ENCODE data around the gene KCNK5.

KCNK5 gene

GRCh38 chr6:39189915-39190544 lies 39.2 kb downstream of the KCNK5 start:
- WGBS (ENCODE audit: insufficient coverage, insufficient read length) = no CpG with 5 or more reads among the region's 15 CpGs
- peaks cover 41% of the 10 kb centered on the region for H3K36me3 ChIP-seq (ENCODE audit: control insufficient read depth, insufficient read depth, low read length)

DNA sequence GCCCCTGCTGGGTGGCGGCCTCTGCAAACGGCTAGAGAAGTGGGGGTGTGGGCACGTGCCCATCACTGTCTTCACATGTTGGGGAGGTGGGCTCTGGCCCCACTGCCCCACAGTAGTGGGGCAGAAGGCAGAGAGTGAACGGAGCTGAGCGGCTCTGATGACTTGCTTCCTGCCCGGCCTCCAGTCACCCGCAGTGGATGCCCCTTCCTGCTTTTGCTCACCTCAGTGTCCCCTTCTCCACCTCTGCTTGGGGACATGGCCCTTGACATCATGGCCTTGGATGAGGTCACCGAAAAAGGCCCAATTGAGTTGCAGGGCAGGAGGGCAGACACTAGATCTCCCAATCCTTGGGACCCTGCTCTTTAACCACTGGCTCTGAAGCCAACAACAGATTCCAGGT lies 40.1 kb downstream of the KCNK5 start:
- Histone ChIP-seq H3K27ac (ENCODE audit: low read length) (no peak overlapping the region), H3K36me3 (ENCODE audit: control insufficient read depth, insufficient read depth, low read length) (peaks cover 33% of the 10 kb centered on the region), H3K4me1 (ENCODE audit: control insufficient read depth, insufficient read depth, low read length) (no peaks in the 10 kb centered on the region; the same call in 1 of the 2 replicates), H3K9me3 (ENCODE audit: control insufficient read depth, insufficient read depth, low read length) (no peaks in the 10 kb centered on the region), H3K27me3 (ENCODE audit: control insufficient read depth, insufficient read depth, low read length) (no peaks in the 10 kb centered on the region), H3K4me3 (ENCODE audit: low read length) (no peak overlapping the region)
- DNase-seq (ENCODE audit: low read depth, low spot score) = no peak
- no CpG with 5 or more reads among the region's 8 CpGs for WGBS (ENCODE audit: insufficient coverage, insufficient read length)

More at GRCh38 chr6:39189915-39190544, 39.2 kb downstream of the KCNK5 start:
- Histone ChIP-seq H3K9me3 (ENCODE audit: control insufficient read depth, insufficient read depth, low read length) (no peaks in the 10 kb centered on the region), H3K27me3 (ENCODE audit: control insufficient read depth, insufficient read depth, low read length) (no peaks in the 10 kb centered on the region), H3K4me1 (ENCODE audit: control insufficient read depth, insufficient read depth, low read length) (no peaks in the 10 kb centered on the region; the same call in 1 of the 2 replicates), H3K27ac (ENCODE audit: low read length) (no peak overlapping the region), H3K4me3 (ENCODE audit: low read length) (no peak overlapping the region)
- DNase-seq (ENCODE audit: low read depth, low spot score) = peak; percentile 50

DNA sequence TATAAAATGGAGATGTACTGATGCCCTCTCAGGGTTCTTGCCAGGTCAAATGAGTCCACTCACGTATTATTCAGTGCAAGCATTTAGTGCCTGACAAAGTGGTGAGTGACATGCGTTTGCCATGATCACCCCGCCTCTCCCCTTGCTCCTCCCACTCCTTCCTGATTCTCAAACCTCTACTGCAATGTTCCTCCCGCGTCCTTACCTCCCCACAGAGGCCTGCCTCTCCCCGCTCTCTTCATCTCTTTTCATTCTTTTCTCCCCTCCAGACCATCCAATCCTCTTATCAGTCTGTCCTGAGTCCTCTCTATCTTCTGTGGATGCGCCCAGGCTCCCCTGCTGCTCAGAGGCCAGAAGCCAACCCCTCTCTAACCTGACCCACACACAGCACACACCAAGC lies 40.7 kb downstream of the KCNK5 start:
- WGBS (ENCODE audit: insufficient coverage, insufficient read length) = no CpG with 5 or more reads among the region's 7 CpGs
- H3K4me1 ChIP-seq (ENCODE audit: control insufficient read depth, insufficient read depth, low read length) = no peaks in the 10 kb centered on the region; the same call in 1 of the 2 replicates
- H3K27me3 ChIP-seq (ENCODE audit: control insufficient read depth, insufficient read depth, low read length) = no peaks in the 10 kb centered on the region
- H3K4me3 ChIP-seq (ENCODE audit: low read length) = no peak overlapping the region
- H3K9me3 ChIP-seq (ENCODE audit: control insufficient read depth, insufficient read depth, low read length) = no peaks in the 10 kb centered on the region
- H3K36me3 ChIP-seq (ENCODE audit: control insufficient read depth, insufficient read depth, low read length) = peaks cover 30% of the 10 kb centered on the region; the same call in 1 of the 2 replicates
- no peak for DNase-seq (ENCODE audit: low read depth, low spot score)
- H3K27ac ChIP-seq (ENCODE audit: low read length) = no peak overlapping the region

GRCh38 chr6:39188098-39188450 lies 41.2 kb downstream of the KCNK5 start:
- Histone ChIP-seq H3K27me3 (ENCODE audit: control insufficient read depth, insufficient read depth, low read length) (no peaks in the 10 kb centered on the region), H3K9me3 (ENCODE audit: control insufficient read depth, insufficient read depth, low read length) (no peaks in the 10 kb centered on the region), H3K4me1 (ENCODE audit: control insufficient read depth, insufficient read depth, low read length) (no peaks in the 10 kb centered on the region; the same call in 1 of the 2 replicates), H3K4me3 (ENCODE audit: low read length) (no peak overlapping the region), H3K36me3 (ENCODE audit: control insufficient read depth, insufficient read depth, low read length) (peaks cover 27% of the 10 kb centered on the region; the same call in 1 of the 2 replicates), H3K27ac (ENCODE audit: low read length) (no peak overlapping the region)
- DNase-seq (ENCODE audit: low read depth, low spot score) = no peak
- WGBS (ENCODE audit: insufficient coverage, insufficient read length) = no CpG with 5 or more reads among the region's 4 CpGs

- H3K4me1 ChIP-seq (ENCODE audit: control insufficient read depth, insufficient read depth, low read length) = no peaks in the 10 kb centered on the region; the same call in 1 of the 2 replicates
- peaks cover 11% of the 10 kb centered on the region; the same call in 1 of the 2 replicates for H3K36me3 ChIP-seq (ENCODE audit: control insufficient read depth, insufficient read depth, low read length)
- WGBS (ENCODE audit: insufficient coverage, insufficient read length) = no CpG with 5 or more reads among the region's 5 CpGs
- H3K9me3 ChIP-seq (ENCODE audit: control insufficient read depth, insufficient read depth, low read length) = no peaks in the 10 kb centered on the region
- no peaks in the 10 kb centered on the region for H3K27me3 ChIP-seq (ENCODE audit: control insufficient read depth, insufficient read depth, low read length)
- no peak overlapping the region for H3K4me3 ChIP-seq (ENCODE audit: low read length)
- no peak overlapping the region for H3K27ac ChIP-seq (ENCODE audit: low read length)
- no peak for DNase-seq (ENCODE audit: low read depth, low spot score)
Measured at GRCh38 chr6:39184906-39185580, 44.2 kb downstream of the KCNK5 start.

DNA sequence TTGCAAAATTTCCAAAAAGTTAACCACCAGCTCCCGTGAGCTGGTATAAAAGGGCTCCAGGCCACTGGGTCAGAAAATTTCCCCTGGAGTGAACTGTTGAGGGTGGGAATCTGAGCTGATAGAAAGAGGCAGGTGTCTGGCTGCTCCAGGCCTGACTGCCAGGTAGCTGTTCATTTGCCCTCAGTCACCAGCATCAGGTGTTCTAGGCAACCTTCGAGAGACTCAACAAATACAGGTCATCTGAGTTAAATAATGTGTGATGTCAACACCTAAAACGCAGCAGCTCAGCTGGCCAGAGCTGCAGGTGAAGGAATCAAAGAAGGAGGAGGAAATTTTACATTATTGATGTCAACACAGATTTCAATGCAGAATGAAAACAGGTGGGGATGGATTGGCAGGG lies 46.7 kb downstream of the KCNK5 start:
- WGBS (ENCODE audit: insufficient coverage, insufficient read length) = no CpG with 5 or more reads among the region's 3 CpGs
- Histone ChIP-seq H3K36me3 (ENCODE audit: control insufficient read depth, insufficient read depth, low read length) (0 out of 2 replicates have a peak, but pooled peaks cover 2% of the 10 kb centered on the region), H3K27me3 (ENCODE audit: control insufficient read depth, insufficient read depth, low read length) (no peaks in the 10 kb centered on the region), H3K4me1 (ENCODE audit: control insufficient read depth, insufficient read depth, low read length) (no peaks in the 10 kb centered on the region; the same call in 1 of the 2 replicates), H3K27ac (ENCODE audit: low read length) (no peak overlapping the region), H3K4me3 (ENCODE audit: low read length) (no peak overlapping the region), H3K9me3 (ENCODE audit: control insufficient read depth, insufficient read depth, low read length) (no peaks in the 10 kb centered on the region)
- no peak for DNase-seq (ENCODE audit: low read depth, low spot score)

GRCh38 chr6:39181826-39182225 lies 47.4 kb downstream of the KCNK5 start:
- Histone ChIP-seq H3K36me3 (ENCODE audit: control insufficient read depth, insufficient read depth, low read length) (0 out of 2 replicates have a peak, but pooled peaks cover 2% of the 10 kb centered on the region), H3K27me3 (ENCODE audit: control insufficient read depth, insufficient read depth, low read length) (no peaks in the 10 kb centered on the region), H3K4me1 (ENCODE audit: control insufficient read depth, insufficient read depth, low read length) (no peaks in the 10 kb centered on the region; the same call in 1 of the 2 replicates), H3K4me3 (ENCODE audit: low read length) (no peak overlapping the region), H3K27ac (ENCODE audit: low read length) (no peak overlapping the region), H3K9me3 (ENCODE audit: control insufficient read depth, insufficient read depth, low read length) (no peaks in the 10 kb centered on the region; the same call in 1 of the 2 replicates)
- no peak for DNase-seq (ENCODE audit: low read depth, low spot score)
- WGBS (ENCODE audit: insufficient coverage, insufficient read length) = no CpG with 5 or more reads among the region's 4 CpGs

GRCh38 chr6:39181333-39181732 lies 47.9 kb downstream of the KCNK5 start:
- Histone ChIP-seq H3K27ac (ENCODE audit: low read length) (no peak overlapping the region), H3K27me3 (ENCODE audit: control insufficient read depth, insufficient read depth, low read length) (no peaks in the 10 kb centered on the region), H3K4me3 (ENCODE audit: low read length) (no peak overlapping the region), H3K36me3 (ENCODE audit: control insufficient read depth, insufficient read depth, low read length) (0 out of 2 replicates have a peak, but pooled peaks cover 2% of the 10 kb centered on the region), H3K4me1 (ENCODE audit: control insufficient read depth, insufficient read depth, low read length) (no peaks in the 10 kb centered on the region; the same call in 1 of the 2 replicates), H3K9me3 (ENCODE audit: control insufficient read depth, insufficient read depth, low read length) (no peaks in the 10 kb centered on the region; the same call in 1 of the 2 replicates)
- DNase-seq (ENCODE audit: low read depth, low spot score) = no peak
- no CpG with 5 or more reads among the region's 6 CpGs for WGBS (ENCODE audit: insufficient coverage, insufficient read length)

DNA sequence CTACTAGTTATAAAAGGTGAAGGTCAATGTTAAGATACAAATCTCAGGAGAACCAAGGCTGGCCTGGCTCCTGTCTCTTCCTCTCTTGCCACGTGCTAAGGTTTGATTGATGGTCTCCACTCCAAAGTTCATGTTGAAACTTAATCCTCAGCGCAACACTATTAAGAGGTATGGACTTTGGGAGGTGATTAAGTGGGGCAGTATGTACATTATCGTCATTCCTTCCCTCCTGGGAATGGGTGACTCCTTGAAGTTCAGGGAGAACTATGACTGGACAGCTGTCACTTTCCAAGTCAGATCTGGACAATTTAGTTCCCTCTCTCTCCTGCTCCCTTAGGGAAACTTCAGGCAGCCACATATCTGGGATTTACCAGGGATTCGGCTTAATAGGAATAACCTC lies 50.5 kb downstream of the KCNK5 start:
- H3K4me3 ChIP-seq (ENCODE audit: low read length) = no peak overlapping the region
- no CpG with 5 or more reads among the region's 4 CpGs for WGBS (ENCODE audit: insufficient coverage, insufficient read length)
- no peak overlapping the region for H3K27ac ChIP-seq (ENCODE audit: low read length)
- H3K4me1 ChIP-seq (ENCODE audit: control insufficient read depth, insufficient read depth, low read length) = no peaks in the 10 kb centered on the region
- H3K9me3 ChIP-seq (ENCODE audit: control insufficient read depth, insufficient read depth, low read length) = no peaks in the 10 kb centered on the region; the same call in 1 of the 2 replicates
- H3K27me3 ChIP-seq (ENCODE audit: control insufficient read depth, insufficient read depth, low read length) = no peaks in the 10 kb centered on the region
- H3K36me3 ChIP-seq (ENCODE audit: control insufficient read depth, insufficient read depth, low read length) = no peaks in the 10 kb centered on the region
- DNase-seq (ENCODE audit: low read depth, low spot score) = no peak

- H3K27ac ChIP-seq (ENCODE audit: low read length) = no peak overlapping the region
- DNase-seq (ENCODE audit: low read depth, low spot score) = no peak
- no peak overlapping the region for H3K4me3 ChIP-seq (ENCODE audit: low read length)
- H3K36me3 ChIP-seq (ENCODE audit: control insufficient read depth, insufficient read depth, low read length) = no peaks in the 10 kb centered on the region
- H3K4me1 ChIP-seq (ENCODE audit: control insufficient read depth, insufficient read depth, low read length) = no peaks in the 10 kb centered on the region
- H3K27me3 ChIP-seq (ENCODE audit: control insufficient read depth, insufficient read depth, low read length) = no peaks in the 10 kb centered on the region
- no peaks in the 10 kb centered on the region; the same call in 1 of the 2 replicates for H3K9me3 ChIP-seq (ENCODE audit: control insufficient read depth, insufficient read depth, low read length)
- no CpG with 5 or more reads among the region's 8 CpGs for WGBS (ENCODE audit: insufficient coverage, insufficient read length)
Measured at GRCh38 chr6:39178235-39178634, 51.0 kb downstream of the KCNK5 start.

Measured in iPS DF 6.9 (cell line).